K562 (cell line): ENCODE results near the gene GNAT2. TPM values are rescaled to one million over a fixed set of nuclear protein-coding genes. Genes with fewer than 3 reads are reported as not detected.

Experiments used
- CBFA2T2 ChIP-seq: fragments of 450-650 bp; conservative IDR thresholded peaks from 2 replicates; pipeline ENCODE4 v1.6.1; 2017; ENCODE audit warnings: mild to moderate bottlenecking
- CHD7 ChIP-seq: fragments of 200-600 bp; sonication (generic); IDR thresholded peaks from one replicate; pipeline ENCODE4 v1.6.1; 2012; ENCODE audit warnings: mild to moderate bottlenecking, low read depth, low read length, inconsistent platforms
- E2F5 ChIP-seq: sonication (generic); formaldehyde crosslinking; IDR thresholded peaks from 2 replicates; pipeline ENCODE4 v1.8.0; 2022; ENCODE audit warnings: mild to moderate bottlenecking, missing genetic modification reagents
- ELF1 ChIP-seq: fragments of 200-800 bp; sonication (Bioruptor generic); IDR thresholded peaks from 2 replicates; pipeline ENCODE4 v1.6.1; 2016; ENCODE audit warnings: missing genetic modification characterization, missing compliant biosample characterization
- ESRRB ChIP-seq: fragments of 250-450 bp; sonication (Bioruptor Pico); IDR thresholded peaks from 2 replicates; pipeline ENCODE4 v1.5.0; 2020; ENCODE audit warnings: mild to moderate bottlenecking, moderate library complexity, borderline replicate concordance
- EWSR1 ChIP-seq: fragments of 450-650 bp; IDR thresholded peaks from 2 replicates; pipeline ENCODE4 v1.6.1; 2018; ENCODE audit warnings: borderline replicate concordance, mild to moderate bottlenecking, low read depth, moderate library complexity; ENCODE audit not compliant: partially characterized antibody
- KDM5B ChIP-seq: fragments of 200-600 bp; sonication (generic); IDR thresholded peaks from 2 replicates; pipeline ENCODE4 v1.6.1; 2012; ENCODE audit warnings: low read depth, mild to moderate bottlenecking, moderate library complexity, low read length, control low read depth, inconsistent platforms; ENCODE audit not compliant: insufficient replicate concordance
- MYNN ChIP-seq, 2 experiments: sonication (generic); formaldehyde crosslinking in 1 of 2; IDR thresholded peaks; 2 replicates each; pipeline versions ENCODE4 v1.5.0 to v1.6.1; 2016 to 2020; ENCODE audit warnings: antibody characterized with exemption in 1 of 2, missing genetic modification reagents in 1 of 2
- POLR3A ChIP-seq: IDR thresholded peaks from 2 replicates; pipeline ENCODE4 v1.6.1; 2011; ENCODE audit warnings: borderline replicate concordance, mild to moderate bottlenecking, moderate library complexity; ENCODE audit not compliant: insufficient read length, insufficient read depth; ENCODE audit errors: extremely low read depth
- U2AF1 ChIP-seq: fragments of 200-400 bp; formaldehyde crosslinking; optimal IDR thresholded peaks from 2 replicates; pipeline ENCODE3; 2017; ENCODE audit warnings: mild to moderate bottlenecking, low read depth, low read length, moderate library complexity
- ZBTB9 ChIP-seq: fragments of 450-650 bp; formaldehyde crosslinking; IDR thresholded peaks from 2 replicates; pipeline ENCODE4 v1.4.0; 2020; ENCODE audit warnings: mild to moderate bottlenecking, moderate library complexity
- ZNF133 ChIP-seq: fragments of 250-450 bp; sonication (Bioruptor Pico); IDR thresholded peaks from 2 replicates; pipeline ENCODE4 v1.4.0; 2020; ENCODE audit warnings: mild to moderate bottlenecking
- ZNF165 ChIP-seq: fragments of 250-450 bp; sonication (Bioruptor Pico); IDR thresholded peaks from 2 replicates; pipeline ENCODE4 v1.4.0; 2020; ENCODE audit warnings: borderline replicate concordance
- polyA plus RNA-seq, 8 experiments: library from polyadenylated mRNA; depleted of rRNA in 4 of 8; stranded (reverse) in 5 of 8; unstranded in 3 of 8; fragments of >200 nt; fragmentation: Nextera tagmentation in 2 of 8; fragmentation: Illumina TruSeq in 1 of 8; extraction: Ambion mirVana in 2 of 8; extraction: Trizol in 1 of 8; gene quantifications; 2 replicates each; pipeline versions ENCODE4 v1.2.1 to v1.2.3, GENCODE V29; 2011 to 2014; ENCODE audit warnings: inconsistent platforms in 1 of 8, missing spikeins in 1 of 8
- total RNA-seq, 7 experiments: library from RNA; depleted of rRNA in 6 of 7; stranded (reverse); fragments of >200 nt in 6 of 7; fragmentation: Illumina TruSeq in 2 of 7; extraction: Trizol in 2 of 7; gene quantifications; 2 replicates each; pipeline versions ENCODE4 v1.2.1 to v1.2.3, GENCODE V29; 2011 to 2021; ENCODE audit warnings: low replicate concordance in 1 of 7

Gene GNAT2
- total and polyA plus RNA-seq, 9 of the 15 experiments (the other 6 are each of a cell fraction or from before 2014, with no cell fraction given): 0.06 to 0.52 (median 0.24) TPM; not detected in 1

- TF ChIP-seq ZBTB9 (CRISPR knock-in tag): no peak
- TF ChIP-seq CHD7: no peak
- TF ChIP-seq POLR3A: no peak
- no peak for TF ChIP-seq ESRRB (CRISPR knock-in tag)
- peak; percentile 81 for TF ChIP-seq KDM5B
- peak; percentile 81 for TF ChIP-seq ELF1 (tag)
- no peak for TF ChIP-seq MYNN (IDR thresholded peaks at IDR 0.05)
- TF ChIP-seq MYNN (CRISPR knock-in tag; IDR thresholded peaks at IDR 0.05): no peak
- no peak; the same call in 1 of the 2 replicates for TF ChIP-seq CBFA2T2
- TF ChIP-seq ZNF165 (CRISPR knock-in tag): no peak
- no peak for TF ChIP-seq U2AF1
- TF ChIP-seq EWSR1: no peak
- TF ChIP-seq E2F5 (CRISPR knock-in tag): no peak
- no peak for TF ChIP-seq ZNF133
These were observed at the start of gene GNAT2, which contains the start of gene AMPD2 (continued) for GRCh38 chr1:109619576-109620400.
